Measurements from ENCODE around the gene OR51I2.

DNA sequence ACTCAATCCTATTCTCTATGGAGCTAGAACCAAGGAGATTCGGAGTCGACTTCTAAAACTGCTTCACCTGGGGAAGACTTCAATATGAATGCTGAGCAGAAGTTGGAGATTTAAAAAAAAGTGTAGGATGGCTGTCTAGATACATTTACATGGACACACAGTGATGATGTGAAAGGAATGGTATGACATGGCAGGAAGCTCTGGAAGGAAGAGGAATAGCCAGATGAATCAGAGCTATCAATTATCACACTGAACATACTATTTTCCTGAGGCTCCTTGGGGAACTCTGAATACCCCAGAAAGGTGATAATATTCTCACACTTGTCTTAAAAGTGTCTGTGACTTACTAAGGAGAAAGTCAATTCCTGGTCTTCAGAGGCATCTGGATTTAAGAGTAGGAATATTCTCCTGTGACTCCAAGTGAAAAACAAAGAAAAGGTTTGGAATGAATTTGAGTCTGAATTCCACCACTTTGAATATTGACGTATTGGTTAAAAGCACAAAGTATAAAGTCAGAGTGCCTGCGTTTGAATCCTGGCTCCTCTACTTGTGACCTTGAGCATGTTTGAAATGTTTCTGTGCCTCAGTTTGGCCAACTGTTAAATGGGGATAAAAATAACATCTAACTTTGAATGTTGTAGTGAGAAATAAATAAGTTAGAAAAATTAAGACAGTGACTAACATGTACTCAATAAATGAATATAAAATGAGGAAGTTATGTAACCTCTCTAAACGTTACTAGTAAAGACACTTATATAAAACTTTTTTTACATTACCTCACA, 40.6 kb downstream of the OR51I2 start:
- TF ChIP-seq ZNF777 (CRISPR knock-in tag; IDR thresholded peaks at IDR 0.05) (no peak), SRF (IDR thresholded peaks at IDR 0.05; ENCODE audit: low read depth, low read length) (no peak), FOXA3 (CRISPR knock-in tag; IDR thresholded peaks at IDR 0.05) (no peak), IRF2 (CRISPR knock-in tag; IDR thresholded peaks at IDR 0.05) (no peak), NFIB (CRISPR knock-in tag; IDR thresholded peaks at IDR 0.05; ENCODE audit: borderline replicate concordance) (no peak), MYC (CRISPR knock-in tag; IDR thresholded peaks at IDR 0.05; ENCODE audit: borderline replicate concordance) (no peak), PHF20 (CRISPR knock-in tag; IDR thresholded peaks at IDR 0.05) (no peak), MTF2 (CRISPR knock-in tag; IDR thresholded peaks at IDR 0.05; ENCODE audit: borderline replicate concordance) (no peak)
- TF ChIP-seq, protein P1, sequence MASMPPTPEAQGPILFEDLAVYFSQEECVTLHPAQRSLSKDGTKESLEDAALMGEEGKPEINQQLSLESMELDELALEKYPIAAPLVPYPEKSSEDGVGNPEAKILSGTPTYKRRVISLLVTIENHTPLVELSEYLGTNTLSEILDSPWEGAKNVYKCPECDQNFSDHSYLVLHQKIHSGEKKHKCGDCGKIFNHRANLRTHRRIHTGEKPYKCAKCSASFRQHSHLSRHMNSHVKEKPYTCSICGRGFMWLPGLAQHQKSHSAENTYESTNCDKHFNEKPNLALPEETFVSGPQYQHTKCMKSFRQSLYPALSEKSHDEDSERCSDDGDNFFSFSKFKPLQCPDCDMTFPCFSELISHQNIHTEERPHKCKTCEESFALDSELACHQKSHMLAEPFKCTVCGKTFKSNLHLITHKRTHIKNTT (CRISPR knock-in tag; IDR thresholded peaks at IDR 0.05) = no peak
- TF ChIP-seq, protein P2, sequence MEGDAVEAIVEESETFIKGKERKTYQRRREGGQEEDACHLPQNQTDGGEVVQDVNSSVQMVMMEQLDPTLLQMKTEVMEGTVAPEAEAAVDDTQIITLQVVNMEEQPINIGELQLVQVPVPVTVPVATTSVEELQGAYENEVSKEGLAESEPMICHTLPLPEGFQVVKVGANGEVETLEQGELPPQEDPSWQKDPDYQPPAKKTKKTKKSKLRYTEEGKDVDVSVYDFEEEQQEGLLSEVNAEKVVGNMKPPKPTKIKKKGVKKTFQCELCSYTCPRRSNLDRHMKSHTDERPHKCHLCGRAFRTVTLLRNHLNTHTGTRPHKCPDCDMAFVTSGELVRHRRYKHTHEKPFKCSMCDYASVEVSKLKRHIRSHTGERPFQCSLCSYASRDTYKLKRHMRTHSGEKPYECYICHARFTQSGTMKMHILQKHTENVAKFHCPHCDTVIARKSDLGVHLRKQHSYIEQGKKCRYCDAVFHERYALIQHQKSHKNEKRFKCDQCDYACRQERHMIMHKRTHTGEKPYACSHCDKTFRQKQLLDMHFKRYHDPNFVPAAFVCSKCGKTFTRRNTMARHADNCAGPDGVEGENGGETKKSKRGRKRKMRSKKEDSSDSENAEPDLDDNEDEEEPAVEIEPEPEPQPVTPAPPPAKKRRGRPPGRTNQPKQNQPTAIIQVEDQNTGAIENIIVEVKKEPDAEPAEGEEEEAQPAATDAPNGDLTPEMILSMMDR (CRISPR knock-in tag; IDR thresholded peaks at IDR 0.05) = no peak
- TF ChIP-seq, protein P3, sequence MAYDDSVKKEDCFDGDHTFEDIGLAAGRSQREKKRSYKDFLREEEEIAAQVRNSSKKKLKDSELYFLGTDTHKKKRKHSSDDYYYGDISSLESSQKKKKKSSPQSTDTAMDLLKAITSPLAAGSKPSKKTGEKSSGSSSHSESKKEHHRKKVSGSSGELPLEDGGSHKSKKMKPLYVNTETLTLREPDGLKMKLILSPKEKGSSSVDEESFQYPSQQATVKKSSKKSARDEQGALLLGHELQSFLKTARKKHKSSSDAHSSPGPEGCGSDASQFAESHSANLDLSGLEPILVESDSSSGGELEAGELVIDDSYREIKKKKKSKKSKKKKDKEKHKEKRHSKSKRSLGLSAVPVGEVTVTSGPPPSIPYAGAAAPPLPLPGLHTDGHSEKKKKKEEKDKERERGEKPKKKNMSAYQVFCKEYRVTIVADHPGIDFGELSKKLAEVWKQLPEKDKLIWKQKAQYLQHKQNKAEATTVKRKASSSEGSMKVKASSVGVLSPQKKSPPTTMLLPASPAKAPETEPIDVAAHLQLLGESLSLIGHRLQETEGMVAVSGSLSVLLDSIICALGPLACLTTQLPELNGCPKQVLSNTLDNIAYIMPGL (CRISPR knock-in tag; IDR thresholded peaks at IDR 0.05; ENCODE audit: borderline replicate concordance in 1 of 2, low read depth in 1 of 2) = no peak

Measured in HepG2 (cell line).